Mammary epithelial cell (primary cell): ENCODE data around the gene GNAT1.

Source experiments
- EZH2 ChIP-seq: IDR thresholded peaks from 2 replicates; pipeline ENCODE4 v1.6.1; 2012; ENCODE audit warnings: low read length, inconsistent platforms, borderline replicate concordance
- TF ChIP-seq, protein P1 (sequence below), 2 donors: IDR thresholded peaks in 1 of 2; conservative IDR thresholded peaks in 1 of 2; 2 replicates each; pipeline ENCODE4 v1.5.1; 2011 to 2012; ENCODE audit warnings: inconsistent platforms in 2 of 2, low read length in 2 of 2, mild to moderate bottlenecking in 2 of 2, control low read depth in 1 of 2, low read depth in 1 of 2; ENCODE audit not compliant: insufficient read depth in 1 of 2; ENCODE audit errors: extremely low read depth in 1 of 2

DNA sequence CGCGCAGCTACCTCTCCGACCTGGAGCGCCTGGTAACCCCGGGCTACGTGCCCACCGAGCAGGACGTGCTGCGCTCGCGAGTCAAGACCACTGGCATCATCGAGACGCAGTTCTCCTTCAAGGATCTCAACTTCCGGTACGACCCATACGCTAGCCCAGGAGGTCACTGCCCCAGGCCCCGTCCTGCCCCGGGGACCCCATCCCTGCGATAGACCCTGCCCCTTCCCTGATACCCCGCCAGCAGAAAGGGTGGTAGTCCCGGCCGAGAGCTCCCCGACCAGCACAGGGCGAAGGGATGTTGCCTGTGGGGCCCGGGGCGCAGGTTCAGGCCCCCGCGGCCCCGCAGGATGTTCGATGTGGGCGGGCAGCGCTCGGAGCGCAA lies 2.3 kb downstream of the GNAT1 start:
- TF ChIP-seq EZH2: no peak
- TF ChIP-seq, protein P1, sequence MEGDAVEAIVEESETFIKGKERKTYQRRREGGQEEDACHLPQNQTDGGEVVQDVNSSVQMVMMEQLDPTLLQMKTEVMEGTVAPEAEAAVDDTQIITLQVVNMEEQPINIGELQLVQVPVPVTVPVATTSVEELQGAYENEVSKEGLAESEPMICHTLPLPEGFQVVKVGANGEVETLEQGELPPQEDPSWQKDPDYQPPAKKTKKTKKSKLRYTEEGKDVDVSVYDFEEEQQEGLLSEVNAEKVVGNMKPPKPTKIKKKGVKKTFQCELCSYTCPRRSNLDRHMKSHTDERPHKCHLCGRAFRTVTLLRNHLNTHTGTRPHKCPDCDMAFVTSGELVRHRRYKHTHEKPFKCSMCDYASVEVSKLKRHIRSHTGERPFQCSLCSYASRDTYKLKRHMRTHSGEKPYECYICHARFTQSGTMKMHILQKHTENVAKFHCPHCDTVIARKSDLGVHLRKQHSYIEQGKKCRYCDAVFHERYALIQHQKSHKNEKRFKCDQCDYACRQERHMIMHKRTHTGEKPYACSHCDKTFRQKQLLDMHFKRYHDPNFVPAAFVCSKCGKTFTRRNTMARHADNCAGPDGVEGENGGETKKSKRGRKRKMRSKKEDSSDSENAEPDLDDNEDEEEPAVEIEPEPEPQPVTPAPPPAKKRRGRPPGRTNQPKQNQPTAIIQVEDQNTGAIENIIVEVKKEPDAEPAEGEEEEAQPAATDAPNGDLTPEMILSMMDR (conservative IDR thresholded peaks at IDR 0.05 in 1 of 2, IDR thresholded peaks at IDR 0.05 in 1 of 2; ENCODE audit: extremely low read depth in 1 of 2, insufficient read depth in 1 of 2, low read depth in 1 of 2, low read length in 2 of 2): no peak
